ENCODE measurements around the gene FAM204A.

The FAM204A gene

DNA sequence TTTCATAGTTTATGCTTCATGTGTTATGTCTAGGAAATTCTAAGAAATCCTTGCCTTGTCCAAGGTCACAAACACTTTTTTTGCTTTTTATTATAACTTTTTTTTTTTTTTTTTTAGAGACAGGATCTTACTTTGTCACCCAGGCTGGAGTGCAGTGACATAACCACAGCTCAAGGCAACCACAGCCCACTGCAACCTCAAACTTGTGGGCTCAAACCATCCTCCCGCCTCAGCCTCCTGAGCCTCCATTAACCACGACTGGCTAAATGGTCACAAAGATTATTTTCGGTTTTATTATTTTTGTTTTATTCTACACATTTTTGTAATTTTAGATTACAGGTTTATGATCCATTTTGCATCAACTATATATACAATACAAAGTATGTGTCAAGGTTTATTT, 7.1 kb upstream of the FAM204A start:
- no peaks in the 10 kb centered on the region for H3K4me1 ChIP-seq
- peaks cover 13% of the 10 kb centered on the region for H3K27me3 ChIP-seq (ENCODE audit: low read depth)
- no peak overlapping the region for H3K4me3 ChIP-seq
- no peaks in the 10 kb centered on the region for H3K9me3 ChIP-seq
- H3K36me3 ChIP-seq (replicated peaks), result no peaks in the 10 kb centered on the region
- DNase-seq (ENCODE audit: low spot score in 2 of 2), result no peak
- in situ Hi-C loops (cut with MboI; ENCODE audit: low sequenced_read_pairs), result no loop called here

DNA sequence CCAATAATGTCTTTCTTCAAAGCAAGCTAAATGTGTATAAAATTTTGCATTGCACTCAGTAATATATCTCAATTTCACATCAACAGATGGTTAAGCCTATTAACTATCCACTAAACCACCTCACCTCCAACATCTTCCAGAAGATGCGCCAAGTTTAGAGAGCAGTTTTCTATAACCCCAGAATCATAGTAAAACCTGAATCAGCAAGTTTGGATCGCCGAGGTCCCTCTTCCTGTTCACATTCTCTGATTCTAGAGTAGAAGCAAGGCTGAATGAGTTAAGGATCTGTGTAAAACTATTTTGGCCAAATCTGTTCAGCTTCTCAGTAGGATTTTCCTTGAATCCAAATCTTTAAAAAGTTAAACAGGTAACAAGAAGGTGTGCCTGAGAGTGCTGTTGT, 1.4 kb upstream of the FAM204A start:
- no peak for DNase-seq (ENCODE audit: low spot score in 2 of 2)
- H3K36me3 ChIP-seq (replicated peaks), result 0 out of 2 replicates have a peak, but pooled peaks cover 3% of the 10 kb centered on the region
- no peak overlapping the region for H3K4me3 ChIP-seq
- H3K4me1 ChIP-seq, result peaks cover 3% of the 10 kb centered on the region; the same call in 1 of the 2 replicates
- in situ Hi-C loops (cut with MboI; ENCODE audit: low sequenced_read_pairs), result no loop called here
- H3K9me3 ChIP-seq, result no peaks in the 10 kb centered on the region
- H3K27me3 ChIP-seq (ENCODE audit: low read depth), result no peaks in the 10 kb centered on the region

DNA sequence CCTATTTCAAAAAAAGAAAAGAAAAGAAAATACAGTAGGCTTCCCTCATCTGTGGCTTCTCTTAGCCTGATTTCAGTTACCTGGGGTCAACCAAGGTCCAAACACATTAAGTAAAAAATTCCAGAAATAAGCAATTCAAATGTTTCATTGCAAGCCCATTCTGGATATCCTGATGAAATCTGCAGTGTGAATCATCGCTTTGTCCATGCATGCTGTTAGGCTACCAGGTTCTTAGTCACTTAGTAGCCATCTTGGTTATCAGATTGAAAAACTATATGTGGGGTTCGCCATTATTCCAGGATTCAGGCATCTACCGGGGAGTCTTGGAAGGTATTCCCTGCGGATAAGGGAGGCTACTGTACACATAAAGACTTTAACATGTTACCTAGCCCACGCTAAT, 991 bp upstream of the FAM204A start:
- H3K36me3 ChIP-seq (replicated peaks), result 0 out of 2 replicates have a peak, but pooled peaks cover 3% of the 10 kb centered on the region

GRCh38 chr10:118342638-118343020, 505 bp upstream of the FAM204A start:
- in situ Hi-C loops (cut with MboI; ENCODE audit: low sequenced_read_pairs), result no loop called here
- no peak for DNase-seq (ENCODE audit: low spot score in 2 of 2)
- no peaks in the 10 kb centered on the region for H3K9me3 ChIP-seq

More for the DNA sequence above, 991 bp upstream of the FAM204A start:
- in situ Hi-C loops (cut with MboI; ENCODE audit: low sequenced_read_pairs), result no loop called here
- no peak for DNase-seq (ENCODE audit: low spot score in 2 of 2)
- Histone ChIP-seq H3K4me3 (no peak overlapping the region), H3K9me3 (no peaks in the 10 kb centered on the region), H3K4me1 (peaks cover 3% of the 10 kb centered on the region; the same call in 1 of the 2 replicates), H3K27me3 (ENCODE audit: low read depth) (no peaks in the 10 kb centered on the region)

GRCh38 chr10:118340486-118340885, 1.6 kb downstream of the FAM204A start:
- H3K4me1 ChIP-seq, result peaks cover 3% of the 10 kb centered on the region; the same call in 1 of the 2 replicates
- H3K9me3 ChIP-seq, result no peaks in the 10 kb centered on the region
- in situ Hi-C loops (cut with MboI; ENCODE audit: low sequenced_read_pairs), result no loop called here
- H3K36me3 ChIP-seq (replicated peaks), result peaks cover 19% of the 10 kb centered on the region
- peak in 1 of 2 experiments; percentile 8 for DNase-seq (ENCODE audit: low spot score in 2 of 2)
- no peak overlapping the region for H3K4me3 ChIP-seq
- H3K27me3 ChIP-seq (ENCODE audit: low read depth), result no peaks in the 10 kb centered on the region

More at GRCh38 chr10:118342638-118343020, 505 bp upstream of the FAM204A start:
- Histone ChIP-seq H3K4me1 (peaks cover 3% of the 10 kb centered on the region; the same call in 1 of the 2 replicates), H3K27me3 (ENCODE audit: low read depth) (no peaks in the 10 kb centered on the region), H3K4me3 (peak overlapping the region; percentile 95), H3K36me3 (replicated peaks) (peaks cover 6% of the 10 kb centered on the region; the same call in 1 of the 2 replicates)

- no peak for DNase-seq (ENCODE audit: low spot score in 2 of 2)
- peaks cover 33% of the 10 kb centered on the region for H3K36me3 ChIP-seq (replicated peaks)
These were observed 3.0 kb downstream of the FAM204A start for GRCh38 chr10:118339111-118339510.

DNA sequence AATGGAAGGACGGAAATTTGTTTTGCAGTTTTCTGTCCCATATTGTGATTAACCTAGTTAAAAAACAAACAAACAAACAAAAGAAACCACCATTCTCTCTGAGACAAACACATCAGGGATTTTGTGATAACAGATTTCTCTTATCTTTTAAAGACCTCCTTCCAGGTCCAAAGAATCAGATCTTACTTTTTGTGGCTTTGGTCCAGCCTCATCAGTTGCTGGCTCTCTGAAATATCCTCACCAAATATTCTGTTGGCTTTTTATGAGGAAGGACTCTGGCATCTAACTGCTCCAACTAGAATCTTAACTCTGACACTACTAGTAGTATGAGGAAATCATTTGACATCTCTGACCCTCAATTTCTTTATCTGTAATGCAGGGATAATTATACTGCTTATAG, 4.8 kb downstream of the FAM204A start:
- H3K4me3 ChIP-seq, result no peak overlapping the region
- H3K9me3 ChIP-seq, result no peaks in the 10 kb centered on the region
- no peak for DNase-seq (ENCODE audit: low spot score in 2 of 2)
- peaks cover 3% of the 10 kb centered on the region; the same call in 1 of the 2 replicates for H3K4me1 ChIP-seq
- no peaks in the 10 kb centered on the region for H3K27me3 ChIP-seq (ENCODE audit: low read depth)
- H3K36me3 ChIP-seq (replicated peaks), result peaks cover 48% of the 10 kb centered on the region
- in situ Hi-C loops (cut with MboI; ENCODE audit: low sequenced_read_pairs), result no loop called here

More at GRCh38 chr10:118339111-118339510, 3.0 kb downstream of the FAM204A start:
- Histone ChIP-seq H3K4me3 (no peak overlapping the region), H3K4me1 (peaks cover 3% of the 10 kb centered on the region; the same call in 1 of the 2 replicates), H3K9me3 (no peaks in the 10 kb centered on the region), H3K27me3 (ENCODE audit: low read depth) (no peaks in the 10 kb centered on the region)
- in situ Hi-C loops (cut with MboI; ENCODE audit: low sequenced_read_pairs), result no loop called here

DNA sequence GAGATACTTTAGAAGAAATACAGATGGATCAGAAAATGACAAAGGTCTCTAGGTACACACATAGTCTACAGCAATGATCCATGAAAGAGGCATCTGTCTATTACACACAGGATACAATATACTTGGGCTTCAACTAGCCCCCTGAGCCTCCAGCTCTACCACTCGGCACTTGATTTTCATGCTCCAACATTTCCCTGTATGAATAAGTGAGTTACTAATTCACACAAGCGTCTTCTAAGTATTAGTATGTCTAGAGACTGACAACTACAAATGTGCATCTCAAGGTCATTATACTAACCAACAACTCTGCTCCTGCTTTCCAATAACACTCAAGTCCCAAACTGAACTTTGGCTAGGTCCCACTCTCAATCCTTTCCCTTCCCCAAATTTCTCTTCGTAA, 8.3 kb downstream of the FAM204A start:
- Histone ChIP-seq H3K4me3 (no peak overlapping the region), H3K4me1 (no peaks in the 10 kb centered on the region), H3K36me3 (replicated peaks) (peaks cover 69% of the 10 kb centered on the region), H3K9me3 (no peaks in the 10 kb centered on the region), H3K27me3 (ENCODE audit: low read depth) (no peaks in the 10 kb centered on the region)
- in situ Hi-C loops (cut with MboI; ENCODE audit: low sequenced_read_pairs), result no loop called here
- no peak for DNase-seq (ENCODE audit: low spot score in 2 of 2)

DNA sequence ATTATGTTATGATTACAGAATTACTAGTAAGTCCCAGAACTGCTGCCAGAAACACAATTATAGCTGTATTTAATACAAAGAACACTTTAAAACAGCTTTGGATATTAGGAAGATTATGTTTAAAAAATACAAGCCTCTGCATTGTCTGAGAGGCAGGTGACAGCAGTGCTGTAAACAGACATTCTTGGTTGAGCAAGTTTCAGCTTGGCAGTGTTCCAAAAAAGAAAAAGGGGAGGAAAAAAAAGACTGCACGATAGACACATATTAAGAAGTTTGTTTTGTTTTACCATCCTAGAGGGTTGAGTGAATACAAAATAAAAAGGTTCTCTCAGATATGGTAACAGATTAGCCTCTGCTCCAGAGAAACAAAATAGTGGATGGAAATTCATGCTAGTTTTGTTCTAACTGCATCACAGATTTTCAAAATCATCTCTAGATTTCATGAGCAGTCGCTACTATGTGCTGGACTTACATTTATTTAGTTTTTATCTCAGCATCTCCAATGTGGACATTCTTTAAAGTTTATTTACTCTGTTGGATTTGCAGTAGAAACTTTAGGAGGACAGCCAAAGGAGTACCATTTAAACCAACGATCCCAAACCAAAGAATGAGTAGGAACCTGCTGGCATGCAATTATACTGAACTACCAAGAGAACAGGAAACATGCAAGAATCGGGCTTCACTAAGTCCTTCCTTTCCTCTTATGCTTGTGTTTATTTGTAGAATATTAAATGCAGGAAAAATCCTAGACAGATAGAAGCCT, 9.0 kb downstream of the FAM204A start:
- Histone ChIP-seq H3K27me3 (ENCODE audit: low read depth) (no peaks in the 10 kb centered on the region), H3K4me3 (no peak overlapping the region), H3K4me1 (no peaks in the 10 kb centered on the region), H3K36me3 (replicated peaks) (peaks cover 71% of the 10 kb centered on the region), H3K9me3 (no peaks in the 10 kb centered on the region)
- DNase-seq (ENCODE audit: low spot score in 2 of 2), result no peak
- in situ Hi-C loops (cut with MboI; ENCODE audit: low sequenced_read_pairs), result no loop called here

DNA sequence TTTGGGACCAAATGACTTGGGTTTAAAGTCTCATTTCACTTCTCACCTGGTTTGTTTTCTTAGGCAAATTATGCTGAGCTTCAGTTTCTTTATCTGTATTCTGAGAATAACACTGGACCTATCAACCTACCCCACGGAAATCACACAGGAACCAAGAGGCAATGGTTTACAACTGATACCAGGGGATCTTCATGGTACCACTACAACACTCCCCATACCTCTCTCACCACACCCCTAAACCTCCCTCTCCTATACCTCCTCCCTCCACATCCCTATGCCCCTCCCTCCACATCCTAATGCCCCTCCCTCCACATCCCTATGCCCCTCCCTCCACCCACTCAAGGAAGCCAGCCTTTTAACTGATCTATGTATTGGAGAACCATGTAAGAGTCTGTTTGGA, 9.9 kb downstream of the FAM204A start:
- H3K4me3 ChIP-seq, result no peak overlapping the region
- in situ Hi-C loops (cut with MboI; ENCODE audit: low sequenced_read_pairs), result no loop called here
- H3K36me3 ChIP-seq (replicated peaks), result peaks cover 70% of the 10 kb centered on the region
- peak in 1 of 2 experiments; percentile 15 for DNase-seq (ENCODE audit: low spot score in 2 of 2)
- no peaks in the 10 kb centered on the region for H3K4me1 ChIP-seq
- no peaks in the 10 kb centered on the region for H3K9me3 ChIP-seq
- H3K27me3 ChIP-seq (ENCODE audit: low read depth), result no peaks in the 10 kb centered on the region

DNA sequence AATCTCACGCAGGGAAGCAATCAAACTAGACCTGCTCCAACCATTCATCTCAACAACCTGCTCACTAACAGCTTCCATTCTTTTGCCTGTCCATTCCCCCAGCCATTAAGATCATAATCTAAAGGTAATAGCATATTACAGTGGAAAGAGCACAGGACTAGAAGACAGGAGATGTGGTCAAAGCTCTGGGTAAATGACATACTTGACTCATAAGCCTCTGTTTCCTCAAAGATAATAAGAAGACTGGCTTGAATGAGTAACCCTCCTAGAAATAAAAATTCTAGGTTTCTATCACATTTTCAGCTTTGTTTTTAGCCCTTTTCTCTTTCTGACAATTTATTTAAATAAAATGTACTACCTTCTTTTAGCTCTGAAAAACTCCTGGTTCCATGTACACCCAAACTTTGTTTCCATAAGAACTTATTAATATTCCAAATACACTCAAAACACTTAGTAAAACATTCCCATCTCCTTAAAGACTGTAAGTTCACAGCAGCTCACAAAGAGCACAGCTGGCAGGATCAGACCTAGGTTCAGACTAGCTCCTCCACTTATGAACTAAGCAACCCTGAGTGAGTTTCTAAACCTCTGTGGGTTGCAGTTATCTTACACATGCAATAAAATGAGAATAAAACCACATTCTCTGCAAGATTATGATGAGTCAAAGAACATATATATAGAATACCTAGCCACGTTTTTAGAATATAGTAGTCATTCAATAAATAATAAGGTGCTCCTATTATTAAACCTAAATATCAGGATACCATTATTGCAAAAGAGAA, 11.6 kb downstream of the FAM204A start:
- Histone ChIP-seq H3K4me1 (no peaks in the 10 kb centered on the region), H3K36me3 (replicated peaks) (peaks cover 77% of the 10 kb centered on the region), H3K4me3 (no peak overlapping the region), H3K27me3 (ENCODE audit: low read depth) (no peaks in the 10 kb centered on the region), H3K9me3 (no peaks in the 10 kb centered on the region)
- DNase-seq (ENCODE audit: low spot score in 2 of 2), result no peak
- in situ Hi-C loops (cut with MboI; ENCODE audit: low sequenced_read_pairs), result no loop called here

GRCh38 chr10:118324140-118324539, 18.0 kb downstream of the FAM204A start:
- in situ Hi-C loops (cut with MboI; ENCODE audit: low sequenced_read_pairs), result no loop called here
- Histone ChIP-seq H3K9me3 (no peaks in the 10 kb centered on the region), H3K4me3 (no peak overlapping the region), H3K36me3 (replicated peaks) (peaks cover 44% of the 10 kb centered on the region), H3K4me1 (no peaks in the 10 kb centered on the region), H3K27me3 (ENCODE audit: low read depth) (no peaks in the 10 kb centered on the region)
- no peak for DNase-seq (ENCODE audit: low spot score in 2 of 2)

DNA sequence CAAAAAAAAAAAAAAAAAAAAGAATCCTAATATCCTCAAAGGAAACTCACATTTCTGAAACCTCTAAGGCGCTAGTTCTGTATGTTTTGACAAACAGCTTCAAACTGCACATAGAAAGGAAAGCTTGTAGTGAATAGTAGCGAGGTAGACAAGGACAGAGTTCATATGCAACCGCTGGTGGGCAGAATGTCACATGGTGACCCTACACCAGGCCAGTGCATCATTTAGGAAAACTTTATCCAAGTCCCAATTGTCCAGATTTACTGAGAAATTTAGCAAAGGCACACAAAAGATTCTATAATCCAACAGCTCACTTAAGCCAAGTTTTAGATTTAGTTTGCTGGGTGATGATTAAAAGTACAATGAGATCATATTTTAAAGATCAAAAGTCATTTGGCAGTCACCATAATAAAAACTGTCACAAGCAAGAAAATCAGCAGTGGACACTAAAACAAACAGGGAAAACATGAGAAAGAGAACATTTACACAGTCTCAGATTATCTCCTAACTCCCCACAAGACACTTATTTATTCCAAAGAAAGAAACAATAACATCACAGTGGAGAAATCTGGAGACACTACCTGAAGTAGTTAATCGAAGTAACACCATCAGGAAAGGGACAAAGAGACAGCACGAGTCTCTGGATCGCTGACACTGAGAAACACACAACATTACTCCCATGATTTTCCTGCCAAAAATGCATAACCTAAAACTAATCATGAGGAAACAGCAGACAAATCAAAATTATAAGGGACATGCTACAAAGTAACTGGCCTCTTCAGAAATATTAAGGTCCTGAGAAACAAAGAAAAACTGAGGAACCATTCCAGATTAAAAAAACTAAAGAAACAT, 20.2 kb downstream of the FAM204A start:
- H3K36me3 ChIP-seq (replicated peaks), result peaks cover 33% of the 10 kb centered on the region
- in situ Hi-C loops (cut with MboI; ENCODE audit: low sequenced_read_pairs), result no loop called here

More for the DNA sequence above, 20.2 kb downstream of the FAM204A start:
- no peak overlapping the region for H3K4me3 ChIP-seq
- no peaks in the 10 kb centered on the region for H3K4me1 ChIP-seq
- DNase-seq (ENCODE audit: low spot score in 2 of 2), result no peak
- no peaks in the 10 kb centered on the region for H3K27me3 ChIP-seq (ENCODE audit: low read depth)
- no peaks in the 10 kb centered on the region for H3K9me3 ChIP-seq

All from HAP-1 (cell line).